ENCODE measurements around the gene MAPKAP1.

GRCh38 chr9:125681086-125681622 lies 25.9 kb downstream of the MAPKAP1 start:
- TF ChIP-seq EZH2phosphoT487 (IDR thresholded peaks at IDR 0.05; ENCODE audit: insufficient read depth, low read depth) (no peak), EZH2 (IDR thresholded peaks at IDR 0.05; ENCODE audit: insufficient read depth, poor library complexity, severe bottlenecking) (no peak)

All from GM23248 (cell line).